Upper lobe of right lung (tissue), 1 donor: ENCODE measurements around the gene IPO9. TPM values are rescaled to one million over a fixed set of nuclear protein-coding genes. Genes with fewer than 3 reads are reported as not detected.

Experiments used
- ATAC-seq: fragments of 200-7000 bp; cut with Tn5 transposase; one replicate; pipeline ENCODE4 v1.9.1; 2020; ENCODE audit warnings: mild to moderate bottlenecking, moderate library complexity
- DNase-seq: peaks from one replicate; pipeline ENCODE4 v3.0.0-alpha.2; 2020
- H3K27ac ChIP-seq: fragments of 200-600 bp; one replicate; pipeline ENCODE4 v1.8.0; 2022
- H3K27me3 ChIP-seq: fragments of 200-600 bp; one replicate; pipeline ENCODE4 v1.8.0; 2022; ENCODE audit warnings: mild to moderate bottlenecking
- H3K36me3 ChIP-seq: fragments of 200-600 bp; one replicate; pipeline ENCODE4 v1.8.0; 2022
- H3K4me1 ChIP-seq: fragments of 200-600 bp; one replicate; pipeline ENCODE4 v1.8.0; 2022
- H3K4me3 ChIP-seq: fragments of 200-600 bp; one replicate; pipeline ENCODE4 v1.8.0; 2022; ENCODE audit warnings: mild to moderate bottlenecking
- H3K9me3 ChIP-seq: fragments of 200-600 bp; one replicate; pipeline ENCODE4 v1.8.0; 2022
- CTCF ChIP-seq: fragments of 200-600 bp; IDR thresholded peaks from one replicate; pipeline ENCODE4 v1.8.0; 2022; ENCODE audit warnings: antibody characterized with exemption
- intact Hi-C: fragments of 100-400 bp; cut with DNase I; formaldehyde crosslinking; loops from one replicate; pipeline ENCODE4 v1.11.0; 2022
- total RNA-seq: library from RNA; stranded (reverse); fragmentation: NEBNext Ultra II Directional; extraction: Animal tissue kit (Norgen Biotek cat#: 25700); gene quantifications from one replicate; pipeline ENCODE4 v1.2.1, GENCODE V29; 2021
- donor health status: DM: no; HTN: yes; CAD: no; lungs with severe emphysema.

IPO9 gene
- total RNA-seq, 1 donor from 2014 or later, result 44.5 TPM

DNA sequence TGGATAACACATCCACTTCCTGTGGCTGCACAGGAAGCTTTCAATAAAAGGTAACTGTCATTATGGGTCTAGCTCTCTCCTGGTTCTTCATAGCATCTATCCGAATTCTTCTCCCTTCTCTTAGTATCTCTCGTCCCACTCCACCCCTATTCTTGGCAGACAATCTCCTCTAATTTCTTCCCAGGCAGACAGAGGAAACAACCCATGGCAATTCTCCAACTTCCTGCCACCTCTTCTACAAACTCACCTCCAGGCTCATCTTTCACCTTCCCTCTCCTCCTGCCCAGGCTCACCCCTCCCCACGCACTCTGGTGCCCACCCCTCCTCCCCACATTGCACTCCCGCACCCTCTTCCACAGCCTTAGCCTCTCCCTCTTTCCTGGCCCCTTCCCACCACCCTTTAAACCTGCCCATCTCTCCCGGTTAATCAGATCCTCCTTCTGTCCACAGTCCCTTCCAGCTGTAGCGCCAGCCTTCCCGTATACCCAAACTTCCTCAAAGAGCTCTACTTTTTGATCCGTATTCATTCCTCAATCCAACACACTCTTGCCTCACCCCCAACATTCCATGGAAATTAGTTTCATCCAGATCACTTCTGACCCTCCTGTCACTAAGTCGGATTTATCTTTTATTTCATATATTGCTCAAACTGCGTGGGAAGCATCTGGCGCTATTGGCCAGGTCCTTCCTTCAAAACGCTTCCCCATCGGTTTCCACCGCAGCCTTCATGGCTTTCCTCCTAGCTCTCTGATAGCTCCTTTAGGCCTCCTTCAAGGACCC is 85.7 kb downstream of the IPO9 start:
- Histone ChIP-seq H3K9me3 (no peaks in the 10 kb centered on the region), H3K4me3 (no peak overlapping the region), H3K27me3 (no peaks in the 10 kb centered on the region), H3K4me1 (peaks cover 17% of the 10 kb centered on the region), H3K36me3 (no peaks in the 10 kb centered on the region), H3K27ac (no peak overlapping the region)
- no peak for TF ChIP-seq CTCF
- DNase-seq (no peak), ATAC-seq (no peak)
- intact Hi-C loops, result no loop called here

GRCh38 chr1:201916649-201917249 is 87.8 kb downstream of the IPO9 start:
- Histone ChIP-seq H3K36me3 (no peaks in the 10 kb centered on the region), H3K9me3 (no peaks in the 10 kb centered on the region), H3K4me1 (peaks cover 17% of the 10 kb centered on the region), H3K4me3 (no peak overlapping the region), H3K27me3 (no peaks in the 10 kb centered on the region), H3K27ac (peak overlapping the region; percentile 75)
- ATAC-seq (peak; percentile 32), DNase-seq (no peak)
- intact Hi-C loops, result no loop called here
- no peak for TF ChIP-seq CTCF

DNA sequence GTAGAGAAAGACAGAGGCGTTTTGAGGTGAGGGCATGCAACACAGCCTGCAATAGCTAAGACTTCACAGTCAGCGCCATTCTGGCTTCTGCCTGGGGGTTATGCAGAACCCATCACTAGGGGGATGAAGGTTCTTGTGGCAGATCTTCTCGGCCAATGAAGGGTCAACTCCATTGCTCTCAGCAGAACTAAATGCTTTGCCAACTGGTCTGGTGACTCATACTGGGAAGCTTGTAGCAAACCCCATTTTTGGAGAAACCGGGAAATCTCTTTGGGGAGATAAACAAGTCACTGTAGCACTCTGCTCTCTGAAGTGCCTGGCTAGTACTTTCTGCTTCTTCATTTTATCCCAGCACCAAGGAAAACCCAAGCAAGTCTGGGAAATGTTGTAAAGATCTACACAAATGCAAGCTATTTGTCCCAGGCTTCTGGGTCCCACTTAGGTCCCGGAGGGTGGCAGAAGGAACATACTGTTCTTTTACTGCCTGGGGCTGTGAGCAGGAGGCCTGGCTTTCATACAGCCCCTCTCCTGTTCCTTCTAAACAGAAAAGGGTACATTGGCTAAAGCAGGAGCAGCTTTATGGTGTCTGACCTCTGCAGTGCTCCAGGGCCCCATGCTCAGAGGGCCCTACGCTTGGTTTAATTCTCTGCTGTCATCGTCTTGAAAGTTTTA is 88.5 kb downstream of the IPO9 start:
- no peak for DNase-seq
- H3K4me1 ChIP-seq, result peaks cover 17% of the 10 kb centered on the region
- peak; percentile 22 for ATAC-seq
- no peaks in the 10 kb centered on the region for H3K36me3 ChIP-seq
- TF ChIP-seq CTCF, result no peak
- no peaks in the 10 kb centered on the region for H3K9me3 ChIP-seq
- peak overlapping the region; percentile 75 for H3K27ac ChIP-seq
- H3K4me3 ChIP-seq, result no peak overlapping the region
- intact Hi-C loops, result no loop called here
- H3K27me3 ChIP-seq, result no peaks in the 10 kb centered on the region

GRCh38 chr1:201918343-201918742 is 89.4 kb downstream of the IPO9 start:
- Histone ChIP-seq H3K4me3 (no peak overlapping the region), H3K9me3 (no peaks in the 10 kb centered on the region), H3K36me3 (no peaks in the 10 kb centered on the region), H3K27ac (peak overlapping the region; percentile 75), H3K27me3 (no peaks in the 10 kb centered on the region), H3K4me1 (peaks cover 17% of the 10 kb centered on the region)
- DNase-seq (no peak), ATAC-seq (no peak)
- intact Hi-C loops, result no loop called here
- no peak for TF ChIP-seq CTCF

- Histone ChIP-seq H3K9me3 (no peaks in the 10 kb centered on the region), H3K4me3 (no peak overlapping the region), H3K27me3 (no peaks in the 10 kb centered on the region), H3K4me1 (peaks cover 11% of the 10 kb centered on the region), H3K36me3 (no peaks in the 10 kb centered on the region), H3K27ac (no peak overlapping the region)
- intact Hi-C loops, result no loop called here
- no peak for DNase-seq
- ATAC-seq, result no peak
- TF ChIP-seq CTCF, result no peak
These were observed 93.1 kb downstream of the IPO9 start for GRCh38 chr1:201921952-201922558.
